ENCODE results near the gene BTBD16. TPM values are rescaled to one million over a fixed set of nuclear protein-coding genes. Genes with fewer than 3 reads are reported as not detected.

BTBD16 gene
- total and polyA plus RNA-seq, 2 donors (not counting 1 experiment from before 2014, with no cell fraction given) = not detected

DNA sequence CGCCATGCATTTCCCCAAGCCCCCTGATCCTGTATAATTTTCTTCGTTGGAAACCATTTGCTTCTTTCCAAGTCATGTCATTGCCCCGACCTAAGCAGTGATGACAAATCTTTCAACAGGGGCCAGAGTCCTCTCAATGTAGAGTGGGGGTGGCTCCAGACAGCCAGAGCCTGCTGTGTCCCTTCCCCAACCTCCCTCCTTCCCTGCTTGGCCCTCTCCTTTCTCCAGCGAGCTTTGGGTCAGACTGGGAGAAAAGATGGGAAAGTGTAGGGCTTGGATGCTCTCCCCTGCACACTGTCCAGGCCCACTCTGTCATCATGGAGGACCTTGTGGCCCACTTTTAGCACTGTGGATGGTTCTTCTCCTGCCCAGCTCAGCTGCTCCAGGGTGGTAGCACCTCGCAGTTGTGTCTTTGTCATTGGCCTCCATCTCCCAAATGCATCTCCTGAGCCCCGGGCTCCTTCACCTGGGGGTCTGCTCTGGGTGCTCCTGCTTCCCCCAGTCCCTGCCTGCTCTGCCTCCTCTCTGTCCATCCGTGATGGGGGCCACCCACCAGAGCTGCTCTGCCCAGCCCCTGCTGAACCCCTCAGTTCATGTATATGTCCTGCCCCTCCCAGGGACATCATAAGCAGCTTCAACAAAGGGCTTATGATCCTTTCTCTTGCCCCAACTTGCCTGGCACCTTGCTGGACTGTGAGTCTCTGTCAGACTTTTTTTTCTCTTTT is 37.5 kb downstream of the BTBD16 start:
- Histone ChIP-seq H3K36me3 (replicated peaks in 1 of 2; ENCODE audit: control extremely low read depth in 1 of 2, control insufficient read depth in 1 of 2, extremely low read depth in 1 of 2, insufficient read depth in 2 of 2, low read length in 1 of 2) (no peaks in the 10 kb centered on the region), H3K9me3 (ENCODE audit: control extremely low read depth in 1 of 3, control insufficient read depth in 2 of 3, insufficient read depth in 1 of 3, low read length in 2 of 3) (no peaks in the 10 kb centered on the region), H2AFZ (ENCODE audit: insufficient read depth, low read depth, low read length, poor library complexity, severe bottlenecking) (no peak overlapping the region), H3K4me2 (replicated peaks; ENCODE audit: low read depth, low read length, poor library complexity, severe bottlenecking) (no peak overlapping the region), H3K79me2 (ENCODE audit: control insufficient read depth, insufficient read depth, low read length) (no peaks in the 10 kb centered on the region), H4K20me1 (ENCODE audit: control insufficient read depth, insufficient read depth, low read length, poor library complexity, severe bottlenecking) (no peaks in the 10 kb centered on the region), H3K4me1 (ENCODE audit: control insufficient read depth in 2 of 2, insufficient read depth in 2 of 2, low read length in 2 of 2) (peaks cover 20% of the 10 kb centered on the region in 2 donors), H3K9ac (ENCODE audit: low read length) (no peak overlapping the region), H3K27me3 (replicated peaks in 1 of 4; ENCODE audit: control extremely low read depth in 1 of 4, control insufficient read depth in 3 of 4, insufficient read depth in 4 of 4, low read length in 3 of 4) (peaks cover 0 to 3% (median 0%) of the 10 kb centered on the region in 4 experiments), H3K27ac (ENCODE audit: low read length in 2 of 2) (no peak overlapping the region), H3K4me3 (ENCODE audit: control extremely low read depth in 1 of 5, extremely low read depth in 1 of 5, insufficient read depth in 1 of 5, low read depth in 2 of 5, low read length in 4 of 5) (no peak overlapping the region)
- Mint-ChIP-seq H3K27me3 (peaks cover 17% of the 10 kb centered on the region), H3K27ac (peak overlapping the region; percentile 27), H3K4me1 (peaks cover 28% of the 10 kb centered on the region), H3K4me3 (no peak overlapping the region), H3K9me3 (ENCODE audit: insufficient read depth) (peaks cover 9% of the 10 kb centered on the region)
- TF ChIP-seq, protein P1, sequence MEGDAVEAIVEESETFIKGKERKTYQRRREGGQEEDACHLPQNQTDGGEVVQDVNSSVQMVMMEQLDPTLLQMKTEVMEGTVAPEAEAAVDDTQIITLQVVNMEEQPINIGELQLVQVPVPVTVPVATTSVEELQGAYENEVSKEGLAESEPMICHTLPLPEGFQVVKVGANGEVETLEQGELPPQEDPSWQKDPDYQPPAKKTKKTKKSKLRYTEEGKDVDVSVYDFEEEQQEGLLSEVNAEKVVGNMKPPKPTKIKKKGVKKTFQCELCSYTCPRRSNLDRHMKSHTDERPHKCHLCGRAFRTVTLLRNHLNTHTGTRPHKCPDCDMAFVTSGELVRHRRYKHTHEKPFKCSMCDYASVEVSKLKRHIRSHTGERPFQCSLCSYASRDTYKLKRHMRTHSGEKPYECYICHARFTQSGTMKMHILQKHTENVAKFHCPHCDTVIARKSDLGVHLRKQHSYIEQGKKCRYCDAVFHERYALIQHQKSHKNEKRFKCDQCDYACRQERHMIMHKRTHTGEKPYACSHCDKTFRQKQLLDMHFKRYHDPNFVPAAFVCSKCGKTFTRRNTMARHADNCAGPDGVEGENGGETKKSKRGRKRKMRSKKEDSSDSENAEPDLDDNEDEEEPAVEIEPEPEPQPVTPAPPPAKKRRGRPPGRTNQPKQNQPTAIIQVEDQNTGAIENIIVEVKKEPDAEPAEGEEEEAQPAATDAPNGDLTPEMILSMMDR (IDR thresholded peaks at IDR 0.05) = no peak
- WGBS (ENCODE audit: insufficient coverage) = 92% methylated on average over 5 of the region's 7 CpGs
- POLR2A ChIA-PET = no interaction called here
- CTCF ChIA-PET = interaction anchor here (1.2 to 5.5 kb wide), 2 partner anchors 10 to 36 kb away, joined by 4 to 22 read pairs; no protein-coding TSS in a partner anchor
- no peak for ATAC-seq (ENCODE audit: low read depth)
- intact Hi-C loops (cut with micrococcal nuclease) = no loop called here
- DNase-seq = no peak

DNA sequence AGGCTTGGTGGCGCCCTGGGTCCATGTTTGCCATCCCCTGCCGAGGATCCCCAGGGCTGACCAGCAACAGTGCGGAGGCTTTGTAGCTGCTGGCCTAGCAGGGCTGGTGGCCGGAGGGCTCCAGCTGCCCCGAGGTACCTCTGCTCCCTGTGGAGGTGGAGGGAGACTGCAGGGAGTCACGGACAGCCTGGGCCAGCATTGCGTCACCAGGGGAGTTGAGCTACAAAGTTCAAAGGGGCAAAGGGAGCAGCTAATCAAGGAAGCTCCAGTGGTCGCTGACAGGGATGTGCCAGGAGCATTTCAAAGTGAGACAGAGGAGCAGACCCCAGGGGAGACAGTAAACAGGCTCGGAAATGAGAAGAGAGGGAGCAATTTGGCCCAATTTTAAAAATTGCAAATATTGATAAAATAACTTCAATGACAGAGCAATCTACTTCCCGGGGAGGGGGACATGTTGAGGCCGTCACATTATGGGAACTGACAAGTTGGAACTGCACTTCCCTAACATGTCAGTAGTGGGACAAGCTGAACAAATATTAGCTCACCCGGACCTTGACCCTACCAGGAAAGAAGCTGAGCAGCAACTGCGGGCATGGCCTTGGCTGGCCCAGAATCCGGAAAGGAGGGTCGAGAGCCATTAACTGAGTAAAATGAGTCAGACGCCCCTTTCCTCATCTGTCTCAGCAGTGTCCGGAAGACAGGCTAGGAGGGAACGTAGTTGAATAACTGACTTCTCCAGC is 39.4 kb downstream of the BTBD16 start:
- DNase-seq (no peak), ATAC-seq (ENCODE audit: low read depth) (no peak)
- Histone ChIP-seq H3K27me3 (replicated peaks in 1 of 4; ENCODE audit: control extremely low read depth in 1 of 4, control insufficient read depth in 3 of 4, insufficient read depth in 4 of 4, low read length in 3 of 4) (peaks cover 0 to 3% (median 0%) of the 10 kb centered on the region in 4 experiments), H3K36me3 (replicated peaks in 1 of 2; ENCODE audit: control extremely low read depth in 1 of 2, control insufficient read depth in 1 of 2, extremely low read depth in 1 of 2, insufficient read depth in 2 of 2, low read length in 1 of 2) (no peaks in the 10 kb centered on the region), H3K27ac (ENCODE audit: low read length in 2 of 2) (no peak overlapping the region), H3K9ac (ENCODE audit: low read length) (no peak overlapping the region), H4K20me1 (ENCODE audit: control insufficient read depth, insufficient read depth, low read length, poor library complexity, severe bottlenecking) (no peaks in the 10 kb centered on the region), H3K9me3 (ENCODE audit: control extremely low read depth in 1 of 3, control insufficient read depth in 2 of 3, insufficient read depth in 1 of 3, low read length in 2 of 3) (no peaks in the 10 kb centered on the region), H3K4me2 (replicated peaks; ENCODE audit: low read depth, low read length, poor library complexity, severe bottlenecking) (no peak overlapping the region), H3K79me2 (ENCODE audit: control insufficient read depth, insufficient read depth, low read length) (no peaks in the 10 kb centered on the region), H3K4me3 (ENCODE audit: control extremely low read depth in 1 of 5, extremely low read depth in 1 of 5, insufficient read depth in 1 of 5, low read depth in 2 of 5, low read length in 4 of 5) (no peak overlapping the region), H2AFZ (ENCODE audit: insufficient read depth, low read depth, low read length, poor library complexity, severe bottlenecking) (no peak overlapping the region), H3K4me1 (ENCODE audit: control insufficient read depth in 2 of 2, insufficient read depth in 2 of 2, low read length in 2 of 2) (peaks cover 20% of the 10 kb centered on the region in 2 donors)
- WGBS (ENCODE audit: insufficient coverage) = 62% methylated on average over 17 of the region's 18 CpGs
- Mint-ChIP-seq H3K4me1 (peaks cover 28% of the 10 kb centered on the region), H3K4me3 (no peak overlapping the region), H3K9me3 (ENCODE audit: insufficient read depth) (peaks cover 7% of the 10 kb centered on the region), H3K27ac (no peak overlapping the region), H3K27me3 (peaks cover 22% of the 10 kb centered on the region)
- TF ChIP-seq, protein P1 (IDR thresholded peaks at IDR 0.05) = no peak
- ChIA-PET POLR2A (no interaction called here), CTCF (interaction anchor here (1.9 to 5.5 kb wide), 3 partner anchors 12 to 124 kb away, joined by 5 to 22 read pairs (median 6); no protein-coding TSS in a partner anchor)
- intact Hi-C loops (cut with micrococcal nuclease) = no loop called here

All from B cell (primary cell).